ENCODE results near the gene SORL1-AS1.

SORL1-AS1 gene

DNA sequence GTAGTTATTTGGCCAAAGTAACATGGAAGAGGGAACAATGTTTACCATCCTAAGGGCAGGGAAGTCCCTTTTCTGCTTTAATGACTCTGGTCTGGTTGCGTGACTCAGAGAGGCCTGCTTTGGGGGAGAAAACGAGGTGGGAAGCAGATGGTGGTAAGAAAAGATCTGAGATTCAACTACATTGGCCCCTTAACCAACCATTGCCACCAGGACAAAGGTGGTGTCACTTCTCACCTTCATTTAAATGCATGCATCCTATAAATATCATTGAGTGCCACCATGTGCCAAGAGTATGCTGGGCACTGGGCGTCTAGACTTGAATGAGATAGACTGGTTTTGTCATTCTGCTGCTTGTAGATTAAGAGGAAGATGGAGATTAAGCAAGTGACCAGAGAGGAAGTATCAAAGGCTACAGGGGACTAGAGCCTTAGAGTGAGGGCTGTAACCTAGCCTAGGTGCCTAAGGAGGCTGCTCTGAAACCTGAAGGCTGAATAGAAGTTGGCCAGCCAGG, 4.3 kb downstream of the SORL1-AS1 start:
- no peak for DNase-seq (ENCODE audit: low read depth)
- H3K4me3 ChIP-seq (ENCODE audit: low read depth, low read length): no peak overlapping the region
- TF ChIP-seq, protein P1, sequence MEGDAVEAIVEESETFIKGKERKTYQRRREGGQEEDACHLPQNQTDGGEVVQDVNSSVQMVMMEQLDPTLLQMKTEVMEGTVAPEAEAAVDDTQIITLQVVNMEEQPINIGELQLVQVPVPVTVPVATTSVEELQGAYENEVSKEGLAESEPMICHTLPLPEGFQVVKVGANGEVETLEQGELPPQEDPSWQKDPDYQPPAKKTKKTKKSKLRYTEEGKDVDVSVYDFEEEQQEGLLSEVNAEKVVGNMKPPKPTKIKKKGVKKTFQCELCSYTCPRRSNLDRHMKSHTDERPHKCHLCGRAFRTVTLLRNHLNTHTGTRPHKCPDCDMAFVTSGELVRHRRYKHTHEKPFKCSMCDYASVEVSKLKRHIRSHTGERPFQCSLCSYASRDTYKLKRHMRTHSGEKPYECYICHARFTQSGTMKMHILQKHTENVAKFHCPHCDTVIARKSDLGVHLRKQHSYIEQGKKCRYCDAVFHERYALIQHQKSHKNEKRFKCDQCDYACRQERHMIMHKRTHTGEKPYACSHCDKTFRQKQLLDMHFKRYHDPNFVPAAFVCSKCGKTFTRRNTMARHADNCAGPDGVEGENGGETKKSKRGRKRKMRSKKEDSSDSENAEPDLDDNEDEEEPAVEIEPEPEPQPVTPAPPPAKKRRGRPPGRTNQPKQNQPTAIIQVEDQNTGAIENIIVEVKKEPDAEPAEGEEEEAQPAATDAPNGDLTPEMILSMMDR (IDR thresholded peaks at IDR 0.05; ENCODE audit: low read depth, low read length, missing control alignments): no peak

DNA sequence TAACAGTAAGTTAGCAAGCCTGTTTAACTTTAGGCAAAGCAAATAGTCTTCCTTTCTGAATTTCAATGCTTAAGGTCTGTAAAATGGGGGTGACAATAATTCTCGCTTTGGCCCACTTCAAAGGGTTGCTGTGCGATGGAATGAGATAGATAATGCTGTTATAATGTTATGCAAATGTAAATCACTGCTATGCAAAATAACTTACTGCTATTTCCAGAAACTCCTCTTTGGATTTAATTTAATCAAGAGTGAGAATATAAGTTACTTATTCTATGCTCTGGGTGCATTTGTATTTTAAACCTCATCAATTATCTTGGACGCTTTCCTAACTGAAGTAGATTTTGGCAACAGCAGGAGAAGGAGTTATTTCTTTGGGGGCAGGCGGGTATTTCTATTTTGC, 4.8 kb downstream of the SORL1-AS1 start:
- TF ChIP-seq, protein P1 (IDR thresholded peaks at IDR 0.05; ENCODE audit: low read depth, low read length, missing control alignments): no peak
- H3K4me3 ChIP-seq (ENCODE audit: low read depth, low read length): no peak overlapping the region

DNA sequence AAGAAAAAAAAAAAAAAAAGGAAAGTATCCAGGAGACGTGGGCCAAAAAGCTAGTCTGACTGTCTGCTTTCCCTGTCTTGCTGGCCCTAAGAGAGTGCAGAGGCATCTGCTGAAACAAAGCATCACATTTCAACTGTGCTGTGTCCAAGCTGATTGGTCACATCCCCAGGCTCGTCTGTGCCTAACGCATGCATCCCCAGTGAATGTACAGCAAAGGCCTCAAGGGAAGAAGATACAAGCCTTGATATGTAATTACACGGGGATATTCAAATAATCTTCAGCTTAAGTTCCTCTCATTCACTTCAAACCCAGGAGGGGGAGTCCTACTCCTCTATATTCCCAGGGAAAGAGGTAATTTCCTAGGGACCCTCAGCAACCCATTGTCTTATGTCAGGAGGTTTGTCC, 6.0 kb downstream of the SORL1-AS1 start:
- H3K4me3 ChIP-seq (ENCODE audit: low read depth, low read length): no peak overlapping the region
- TF ChIP-seq, protein P1 (IDR thresholded peaks at IDR 0.05; ENCODE audit: low read depth, low read length, missing control alignments): peak; percentile 9
- DNase-seq (ENCODE audit: low read depth): no peak

More for the DNA sequence above, 4.8 kb downstream of the SORL1-AS1 start:
- no peak for DNase-seq (ENCODE audit: low read depth)

DNA sequence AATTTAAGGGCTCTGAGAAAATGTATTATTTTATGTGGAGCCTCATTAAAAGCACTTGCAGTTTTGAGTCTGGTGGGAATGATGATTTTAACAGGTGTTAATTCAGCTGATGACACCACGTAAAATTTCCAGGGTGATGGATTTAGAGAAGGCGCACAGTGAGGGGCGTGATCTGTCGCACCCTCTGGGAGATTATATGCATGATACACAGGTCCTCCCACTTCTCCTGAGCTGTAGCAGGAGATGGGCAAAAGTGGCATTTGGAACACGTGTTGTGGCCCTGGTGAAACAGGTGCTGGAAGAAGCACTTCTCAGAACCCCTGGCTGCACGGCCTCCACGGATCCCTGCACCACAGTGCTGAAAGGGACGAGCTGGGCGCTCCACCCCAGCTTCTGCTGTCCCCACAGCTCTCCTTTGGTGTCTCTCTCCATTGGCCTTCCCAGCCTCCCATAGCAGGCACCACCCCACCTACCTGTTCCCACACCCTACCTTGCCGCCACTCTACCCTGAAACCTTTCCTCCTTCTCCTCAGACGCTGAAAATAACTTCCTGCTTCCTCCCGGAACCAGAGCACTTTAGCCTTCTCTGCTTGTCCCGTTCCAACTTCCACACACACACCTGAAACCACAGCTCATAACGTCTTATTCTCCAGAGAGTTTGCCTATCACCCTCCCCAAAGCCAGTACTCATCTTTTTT, 7.5 kb downstream of the SORL1-AS1 start:
- TF ChIP-seq, protein P1 (IDR thresholded peaks at IDR 0.05; ENCODE audit: low read depth, low read length, missing control alignments): no peak
- DNase-seq (ENCODE audit: low read depth): no peak
- H3K4me3 ChIP-seq (ENCODE audit: low read depth, low read length): peak overlapping the region; percentile 9

DNA sequence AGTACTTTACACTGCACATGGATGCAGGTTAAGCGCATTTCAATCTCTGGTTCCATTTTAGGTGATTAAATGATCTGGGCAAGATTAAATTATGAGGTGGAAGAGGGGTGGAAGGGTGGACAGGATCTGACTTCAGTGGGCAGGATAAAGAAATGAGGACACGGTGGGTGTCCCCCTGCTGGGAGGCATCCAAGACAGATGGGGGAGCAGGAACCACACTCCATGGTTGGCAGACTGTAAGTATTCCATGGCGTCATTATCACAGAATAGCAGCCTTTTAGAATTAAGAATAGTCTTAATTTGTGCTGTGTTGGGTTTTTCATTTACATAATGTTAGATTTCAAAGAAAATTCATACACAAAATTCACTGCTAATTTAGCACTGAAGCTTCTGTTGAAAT, 8.2 kb downstream of the SORL1-AS1 start:
- H3K4me3 ChIP-seq (ENCODE audit: low read depth, low read length): no peak overlapping the region; the same call in 1 of the 2 replicates
- DNase-seq (ENCODE audit: low read depth): no peak
- TF ChIP-seq, protein P1 (IDR thresholded peaks at IDR 0.05; ENCODE audit: low read depth, low read length, missing control alignments): no peak

DNA sequence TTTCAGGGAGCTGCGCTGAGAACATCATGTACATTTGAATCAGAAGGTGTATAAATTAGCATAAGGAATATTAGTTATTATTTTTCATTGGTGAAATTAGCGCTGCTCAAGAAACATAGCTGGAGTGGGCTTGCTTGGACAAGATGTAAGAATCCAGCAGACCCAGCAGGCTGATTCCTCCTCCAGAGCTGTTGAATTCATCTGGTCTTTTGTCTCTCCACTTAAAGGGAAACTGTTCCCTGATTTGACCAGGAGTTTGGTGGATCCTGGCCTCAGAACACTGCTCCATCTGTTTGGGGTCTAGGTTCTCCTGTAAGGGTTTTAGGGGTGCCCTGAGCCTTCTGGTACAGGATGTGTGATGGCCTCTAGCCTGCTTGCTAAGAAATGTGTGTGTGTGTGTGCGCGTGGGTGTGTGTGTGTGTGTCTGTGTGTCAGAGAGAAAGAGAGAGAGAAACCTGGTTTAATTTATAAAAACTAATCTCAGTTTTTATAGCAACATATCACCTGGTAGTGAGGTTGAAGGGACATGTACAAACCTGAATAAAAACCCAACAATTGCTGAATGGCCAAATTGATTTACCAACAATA, 9.0 kb downstream of the SORL1-AS1 start:
- H3K4me3 ChIP-seq (ENCODE audit: low read depth, low read length): no peak overlapping the region
- DNase-seq (ENCODE audit: low read depth): no peak
- TF ChIP-seq, protein P1 (IDR thresholded peaks at IDR 0.05; ENCODE audit: low read depth, low read length, missing control alignments): no peak
